Endothelial cell (in vitro differentiated cells): ENCODE measurements around the gene VASP. TPM values are rescaled to one million over a fixed set of nuclear protein-coding genes. Genes with fewer than 3 reads are reported as not detected.

Experiments used
- DNase-seq: peaks from one replicate; pipeline ENCODE4 v3.0.0; 2021; ENCODE audit warnings: low spot score
- H3K27ac Mint-ChIP-seq: one replicate; pipeline ENCODE4 v1.8.0; 2021; ENCODE audit warnings: mixed read lengths, inconsistent platforms; ENCODE audit not compliant: unreplicated experiment
- H3K27me3 Mint-ChIP-seq: one replicate; pipeline ENCODE4 v1.8.0; 2021; ENCODE audit warnings: mild to moderate bottlenecking, moderate library complexity, mixed read lengths, inconsistent platforms; ENCODE audit not compliant: unreplicated experiment
- H3K36me3 Mint-ChIP-seq: one replicate; pipeline ENCODE4 v1.8.0; 2021; ENCODE audit warnings: mild to moderate bottlenecking, low read depth, mixed read lengths, inconsistent platforms; ENCODE audit not compliant: unreplicated experiment
- H3K4me1 Mint-ChIP-seq: one replicate; pipeline ENCODE4 v1.8.0; 2021; ENCODE audit warnings: mild to moderate bottlenecking, mixed read lengths, inconsistent platforms; ENCODE audit not compliant: unreplicated experiment
- H3K4me3 Mint-ChIP-seq: one replicate; pipeline ENCODE4 v1.8.0; 2021; ENCODE audit warnings: mild to moderate bottlenecking, mixed read lengths, inconsistent platforms; ENCODE audit not compliant: unreplicated experiment
- H3K9me3 Mint-ChIP-seq: one replicate; pipeline ENCODE4 v1.8.0; 2021; ENCODE audit warnings: mixed read lengths, inconsistent platforms; ENCODE audit not compliant: unreplicated experiment
- total RNA-seq: library from RNA; stranded (reverse); fragmentation: NEBNext Ultra II Directional; extraction: Animal tissue kit (Norgen Biotek cat#: 25700); gene quantifications from one replicate; pipeline ENCODE4 v1.2.1, GENCODE V29; 2021; ENCODE audit not compliant: unreplicated experiment
- TF ChIP-seq, protein P1 (sequence below): fragments of 200-600 bp; sonication (generic); IDR thresholded peaks from one replicate; pipeline ENCODE4 v1.5.0; 2021; ENCODE audit warnings: antibody characterized with exemption; ENCODE audit not compliant: unreplicated experiment

VASP gene
- total RNA-seq, 1 donor from 2014 or later = 246 TPM

DNA sequence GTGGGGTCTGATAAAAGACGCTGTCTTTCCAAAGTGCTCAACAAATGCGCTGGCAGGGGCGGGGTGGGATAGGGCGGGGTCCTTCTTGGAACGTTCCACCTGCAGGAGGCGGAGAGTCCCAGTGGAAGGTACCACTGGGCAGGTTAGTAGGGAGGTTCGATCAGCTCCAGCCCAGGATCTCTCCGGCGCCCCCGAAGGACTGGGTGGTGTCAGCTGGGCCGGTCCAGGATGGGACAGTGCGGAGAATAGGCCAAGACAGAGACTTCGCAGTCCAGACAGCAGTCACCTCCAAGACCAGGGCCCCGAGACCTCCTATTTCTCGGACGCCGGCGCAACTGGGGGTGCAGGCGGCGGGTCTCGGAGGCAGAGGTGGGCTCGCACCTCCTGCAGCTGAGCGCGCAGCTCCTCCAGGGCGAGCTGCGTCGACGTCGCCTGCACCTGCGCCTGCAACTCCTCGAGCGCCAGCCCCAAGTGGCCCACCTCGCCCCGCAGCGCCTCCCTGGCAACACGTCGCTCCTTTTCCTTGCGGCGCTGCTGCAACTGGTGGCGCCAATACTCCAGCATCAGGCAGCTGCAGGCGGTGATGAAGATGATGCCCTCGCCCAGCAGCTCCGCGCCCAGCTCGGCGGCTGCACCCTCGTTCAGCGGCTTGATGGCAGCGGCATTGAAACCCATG, 21.6 kb downstream of the VASP start:
- Mint-ChIP-seq H3K4me1 (peaks cover 11% of the 10 kb centered on the region), H3K27me3 (peaks cover 16% of the 10 kb centered on the region), H3K4me3 (peak overlapping the region; percentile 73), H3K9me3 (no peaks in the 10 kb centered on the region), H3K27ac (no peak overlapping the region), H3K36me3 (peaks cover 25% of the 10 kb centered on the region)
- peak; percentile 34 for DNase-seq
- TF ChIP-seq, protein P1, sequence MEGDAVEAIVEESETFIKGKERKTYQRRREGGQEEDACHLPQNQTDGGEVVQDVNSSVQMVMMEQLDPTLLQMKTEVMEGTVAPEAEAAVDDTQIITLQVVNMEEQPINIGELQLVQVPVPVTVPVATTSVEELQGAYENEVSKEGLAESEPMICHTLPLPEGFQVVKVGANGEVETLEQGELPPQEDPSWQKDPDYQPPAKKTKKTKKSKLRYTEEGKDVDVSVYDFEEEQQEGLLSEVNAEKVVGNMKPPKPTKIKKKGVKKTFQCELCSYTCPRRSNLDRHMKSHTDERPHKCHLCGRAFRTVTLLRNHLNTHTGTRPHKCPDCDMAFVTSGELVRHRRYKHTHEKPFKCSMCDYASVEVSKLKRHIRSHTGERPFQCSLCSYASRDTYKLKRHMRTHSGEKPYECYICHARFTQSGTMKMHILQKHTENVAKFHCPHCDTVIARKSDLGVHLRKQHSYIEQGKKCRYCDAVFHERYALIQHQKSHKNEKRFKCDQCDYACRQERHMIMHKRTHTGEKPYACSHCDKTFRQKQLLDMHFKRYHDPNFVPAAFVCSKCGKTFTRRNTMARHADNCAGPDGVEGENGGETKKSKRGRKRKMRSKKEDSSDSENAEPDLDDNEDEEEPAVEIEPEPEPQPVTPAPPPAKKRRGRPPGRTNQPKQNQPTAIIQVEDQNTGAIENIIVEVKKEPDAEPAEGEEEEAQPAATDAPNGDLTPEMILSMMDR = no peak

GRCh38 chr19:45529420-45529785, 22.1 kb downstream of the VASP start:
- H3K4me1 Mint-ChIP-seq = peaks cover 11% of the 10 kb centered on the region
- TF ChIP-seq, protein P1 = no peak
- H3K27ac Mint-ChIP-seq = no peak overlapping the region
- H3K4me3 Mint-ChIP-seq = peak overlapping the region; percentile 73
- no peaks in the 10 kb centered on the region for H3K9me3 Mint-ChIP-seq
- DNase-seq = no peak
- H3K36me3 Mint-ChIP-seq = peaks cover 23% of the 10 kb centered on the region
- H3K27me3 Mint-ChIP-seq = peaks cover 14% of the 10 kb centered on the region

GRCh38 chr19:45531349-45531748, 24.1 kb downstream of the VASP start:
- TF ChIP-seq, protein P1 = no peak
- H3K27ac Mint-ChIP-seq = no peak overlapping the region
- H3K36me3 Mint-ChIP-seq = peaks cover 16% of the 10 kb centered on the region
- DNase-seq = no peak
- no peaks in the 10 kb centered on the region for H3K9me3 Mint-ChIP-seq
- peaks cover 11% of the 10 kb centered on the region for H3K4me1 Mint-ChIP-seq
- no peak overlapping the region for H3K4me3 Mint-ChIP-seq
- peaks cover 14% of the 10 kb centered on the region for H3K27me3 Mint-ChIP-seq

GRCh38 chr19:45539459-45539858, 32.2 kb downstream of the VASP start:
- peaks cover 3% of the 10 kb centered on the region for H3K27me3 Mint-ChIP-seq
- H3K4me1 Mint-ChIP-seq = no peaks in the 10 kb centered on the region
- no peak overlapping the region for H3K27ac Mint-ChIP-seq
- no peaks in the 10 kb centered on the region for H3K9me3 Mint-ChIP-seq
- TF ChIP-seq, protein P1 = no peak
- H3K36me3 Mint-ChIP-seq = peaks cover 6% of the 10 kb centered on the region
- no peak overlapping the region for H3K4me3 Mint-ChIP-seq
- DNase-seq = no peak

DNA sequence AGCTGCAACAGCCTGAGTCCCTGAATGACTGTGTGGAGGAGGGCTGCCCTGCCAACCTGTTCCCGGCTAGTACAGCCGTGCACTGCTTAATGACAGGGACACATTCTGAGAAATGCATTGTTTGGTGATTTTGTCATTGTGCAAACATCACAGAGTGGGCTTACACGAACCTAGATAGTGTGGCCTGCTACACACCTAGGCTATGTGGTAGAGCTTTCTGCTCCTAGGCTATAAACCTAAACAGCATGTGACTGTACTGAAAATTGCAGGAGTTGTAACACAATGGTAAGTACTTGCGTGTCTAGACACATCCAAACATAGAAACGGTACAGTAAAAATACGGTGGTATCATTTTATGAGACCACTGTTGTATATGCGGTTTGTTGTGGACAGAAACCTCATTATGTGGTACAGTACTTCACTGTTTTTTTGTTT, 35.0 kb downstream of the VASP start:
- DNase-seq = no peak
- H3K36me3 Mint-ChIP-seq = peaks cover 3% of the 10 kb centered on the region
- H3K27me3 Mint-ChIP-seq = peaks cover 1% of the 10 kb centered on the region
- H3K9me3 Mint-ChIP-seq = no peaks in the 10 kb centered on the region
- TF ChIP-seq, protein P1 = no peak
- H3K4me3 Mint-ChIP-seq = no peak overlapping the region
- no peaks in the 10 kb centered on the region for H3K4me1 Mint-ChIP-seq
- H3K27ac Mint-ChIP-seq = no peak overlapping the region
